ENCODE data around the gene TRPM4.
A peak's percentile ranks its signal among the peaks of the same experiment; 100 is the strongest.

- TF ChIP-seq CTCF (IDR thresholded peaks at IDR 0.05), result peak in 1 of 4 experiments; percentile 6
- TF ChIP-seq POLR2AphosphoS5 (IDR thresholded peaks at IDR 0.05), result no peak
- TF ChIP-seq POLR2A (IDR thresholded peaks at IDR 0.05), result no peak
Measured at GRCh38 chr19:49224879-49225278, 67.3 kb downstream of the TRPM4 start.

Measured in gastroesophageal sphincter (tissue), 3 donors.